ENCODE data around the gene HSPB7. TPM values are rescaled to one million over a fixed set of nuclear protein-coding genes. Genes with fewer than 3 reads are reported as not detected.

HSPB7 gene
- total RNA-seq, 1 experiment from 2014 or later, result not detected

- Mint-ChIP-seq H3K36me3 (ENCODE audit: insufficient read depth in 1 of 3, low read depth in 3 of 3) (no peaks in the 10 kb centered on the region), H3K27me3 (ENCODE audit: low read depth) (peaks cover 29% of the 10 kb centered on the region), H3K4me3 (no peak overlapping the region), H3K4me1 (peaks cover 33 to 44% of the 10 kb centered on the region in 2 experiments), H3K27ac (no peak overlapping the region), H3K9me3 (no peaks in the 10 kb centered on the region)
- no peak overlapping the region for H3T11ph ChIP-seq (ENCODE audit: low read length)
- no peak overlapping the region for H4K91ac ChIP-seq (ENCODE audit: insufficient read length, low read depth, low read length)
- no peak for TF ChIP-seq CTCF (conservative IDR thresholded peaks at IDR 0.05)
- no peak overlapping the region for H2AK5ac ChIP-seq (ENCODE audit: insufficient read length, low read length)
- H3K4ac ChIP-seq (ENCODE audit: low read depth, low read length), result no peak overlapping the region
- H4K5ac ChIP-seq (ENCODE audit: insufficient read length, low read depth, low read length), result no peak overlapping the region
- no peak overlapping the region for H2BK5ac ChIP-seq (ENCODE audit: insufficient read length, low read length)
- no peak overlapping the region for H3K56ac ChIP-seq (ENCODE audit: insufficient read length, low read depth, low read length)
- no CpG with 5 or more reads among the region's 4 CpGs for WGBS (ENCODE audit: extremely low coverage, insufficient read length, low lambda C conversion rate)
- H2BK15ac ChIP-seq (ENCODE audit: low read depth, low read length), result no peak overlapping the region
- H3K9me3 ChIP-seq (ENCODE audit: control insufficient read depth, low read depth, low read length), result no peaks in the 10 kb centered on the region
- DNase-seq, result no peak
- no peak overlapping the region for H2BK20ac ChIP-seq (ENCODE audit: low read depth, low read length, poor library complexity, severe bottlenecking)
- no peak overlapping the region for H3K27ac ChIP-seq (ENCODE audit: insufficient read length, low read depth, low read length)
- H3K23ac ChIP-seq (ENCODE audit: insufficient read length, low read depth, low read length), result no peak overlapping the region
- no peaks in the 10 kb centered on the region for H3K79me2 ChIP-seq (ENCODE audit: insufficient read depth, low read length)
- no peak overlapping the region for H2AFZ ChIP-seq (ENCODE audit: low read length)
- H3K18ac ChIP-seq (ENCODE audit: insufficient read length, low read depth, low read length), result no peak overlapping the region
- no peak overlapping the region for H4K8ac ChIP-seq (replicated peaks; ENCODE audit: insufficient read length, low read depth, low read length)
- H4K20me1 ChIP-seq (ENCODE audit: control insufficient read depth, insufficient read depth, insufficient read length), result no peaks in the 10 kb centered on the region
- no peak overlapping the region for H2BK12ac ChIP-seq (ENCODE audit: insufficient read length, low read depth, low read length)
- peaks cover 3% of the 10 kb centered on the region; the same call in 1 of the 2 replicates for H3K4me1 ChIP-seq (ENCODE audit: insufficient read depth, low read length)
- H2BK120ac ChIP-seq (ENCODE audit: low read depth, low read length, poor library complexity, severe bottlenecking), result no peak overlapping the region
- H3K4me2 ChIP-seq (ENCODE audit: insufficient read depth, insufficient read length, low read length), result no peak overlapping the region
- H3K14ac ChIP-seq (ENCODE audit: insufficient read depth, low read length), result no peak overlapping the region
- no peak overlapping the region for H3K9ac ChIP-seq (ENCODE audit: extremely low read depth, insufficient read length, low read length)
- H3K79me1 ChIP-seq (ENCODE audit: insufficient read depth, low read depth, low read length, poor library complexity, severe bottlenecking), result no peaks in the 10 kb centered on the region
- no peaks in the 10 kb centered on the region for H3K23me2 ChIP-seq (ENCODE audit: insufficient read length, low read depth, low read length, poor library complexity, severe bottlenecking)
- H3K27me3 ChIP-seq (ENCODE audit: insufficient read depth, low read length), result no peaks in the 10 kb centered on the region
Observed at GRCh38 chr1:16066245-16066644, 48.4 kb upstream of the HSPB7 start.
